Body of pancreas (tissue), 4 donors: Measurements from ENCODE around the gene UBAP2L.

Experiments
- CTCF ChIP-seq, 7 experiments: fragments of 450-650 bp in 4 of 7; fragments of 200-600 bp in 3 of 7; sonication (generic) in 3 of 7; IDR thresholded peaks; one replicate each; pipeline ENCODE4 v1.5.1; 2016 to 2019; ENCODE audit warnings: antibody characterized with exemption in 7 of 7
- POLR2A ChIP-seq, 3 donors: fragments of 450-650 bp; IDR thresholded peaks; one replicate each; pipeline ENCODE4 v1.6.1; 2016; ENCODE audit warnings: antibody characterized with exemption in 3 of 3, mild to moderate bottlenecking in 2 of 3

- TF ChIP-seq POLR2A (IDR thresholded peaks at IDR 0.05): no peak
- no peak for TF ChIP-seq CTCF (IDR thresholded peaks at IDR 0.05)
These were observed 14.6 kb upstream of the UBAP2L start, which contains the start of gene CFAP141 for GRCh38 chr1:154206196-154206595.
